ENCODE measurements around the gene FOXN3.

DNA sequence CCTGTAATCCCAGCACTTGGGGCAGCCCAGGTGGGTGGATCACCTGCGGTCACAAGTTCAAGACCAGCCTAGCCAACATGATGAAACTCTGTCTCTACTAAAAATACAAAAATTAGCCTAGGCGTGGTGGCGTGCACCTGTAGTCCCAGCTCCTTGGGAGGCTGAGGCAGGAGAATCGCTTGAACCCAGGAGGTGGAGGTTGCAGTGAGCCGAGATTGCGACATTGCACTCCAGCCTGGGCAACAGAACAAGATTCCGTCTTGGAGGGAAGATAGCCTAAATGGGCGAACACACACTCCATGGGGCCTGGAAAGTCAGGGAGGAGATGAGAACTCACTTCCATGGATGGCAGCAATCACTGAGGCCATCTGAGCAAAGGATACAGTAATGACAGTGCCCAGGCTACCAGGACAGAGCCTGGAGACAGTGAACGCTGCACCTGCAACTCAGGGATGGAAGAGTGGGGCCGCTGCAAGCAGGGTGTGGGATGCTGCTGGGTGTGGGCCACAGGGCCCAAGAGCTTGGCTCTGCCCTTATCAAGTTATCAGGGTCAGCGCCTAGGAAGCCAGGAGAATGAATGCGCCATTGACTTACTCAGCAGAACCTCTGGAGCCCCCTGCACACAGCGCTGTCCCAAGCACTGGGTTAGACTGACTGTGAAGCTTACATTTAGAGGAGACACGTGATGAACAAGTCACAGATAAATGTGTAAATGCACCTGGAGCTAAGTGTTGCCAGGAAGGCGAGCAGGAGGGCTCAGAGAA lies 28.9 kb downstream of the FOXN3 start:
- no peak for TF ChIP-seq EP300 (IDR thresholded peaks at IDR 0.05)
- TF ChIP-seq, protein P1, sequence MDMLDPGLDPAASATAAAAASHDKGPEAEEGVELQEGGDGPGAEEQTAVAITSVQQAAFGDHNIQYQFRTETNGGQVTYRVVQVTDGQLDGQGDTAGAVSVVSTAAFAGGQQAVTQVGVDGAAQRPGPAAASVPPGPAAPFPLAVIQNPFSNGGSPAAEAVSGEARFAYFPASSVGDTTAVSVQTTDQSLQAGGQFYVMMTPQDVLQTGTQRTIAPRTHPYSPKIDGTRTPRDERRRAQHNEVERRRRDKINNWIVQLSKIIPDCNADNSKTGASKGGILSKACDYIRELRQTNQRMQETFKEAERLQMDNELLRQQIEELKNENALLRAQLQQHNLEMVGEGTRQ (IDR thresholded peaks at IDR 0.05) = no peak
- TF ChIP-seq, protein P2, sequence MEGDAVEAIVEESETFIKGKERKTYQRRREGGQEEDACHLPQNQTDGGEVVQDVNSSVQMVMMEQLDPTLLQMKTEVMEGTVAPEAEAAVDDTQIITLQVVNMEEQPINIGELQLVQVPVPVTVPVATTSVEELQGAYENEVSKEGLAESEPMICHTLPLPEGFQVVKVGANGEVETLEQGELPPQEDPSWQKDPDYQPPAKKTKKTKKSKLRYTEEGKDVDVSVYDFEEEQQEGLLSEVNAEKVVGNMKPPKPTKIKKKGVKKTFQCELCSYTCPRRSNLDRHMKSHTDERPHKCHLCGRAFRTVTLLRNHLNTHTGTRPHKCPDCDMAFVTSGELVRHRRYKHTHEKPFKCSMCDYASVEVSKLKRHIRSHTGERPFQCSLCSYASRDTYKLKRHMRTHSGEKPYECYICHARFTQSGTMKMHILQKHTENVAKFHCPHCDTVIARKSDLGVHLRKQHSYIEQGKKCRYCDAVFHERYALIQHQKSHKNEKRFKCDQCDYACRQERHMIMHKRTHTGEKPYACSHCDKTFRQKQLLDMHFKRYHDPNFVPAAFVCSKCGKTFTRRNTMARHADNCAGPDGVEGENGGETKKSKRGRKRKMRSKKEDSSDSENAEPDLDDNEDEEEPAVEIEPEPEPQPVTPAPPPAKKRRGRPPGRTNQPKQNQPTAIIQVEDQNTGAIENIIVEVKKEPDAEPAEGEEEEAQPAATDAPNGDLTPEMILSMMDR (IDR thresholded peaks at IDR 0.05) = no peak
- no peak for TF ChIP-seq JUN (IDR thresholded peaks at IDR 0.05)
- no peak for TF ChIP-seq EHMT2 (IDR thresholded peaks at IDR 0.05; ENCODE audit: low read depth)
- no peak for TF ChIP-seq MAFK (IDR thresholded peaks at IDR 0.05; ENCODE audit: partially characterized antibody)
- no peak for TF ChIP-seq RFX5 (IDR thresholded peaks at IDR 0.05)
- TF ChIP-seq POLR2AphosphoS2 (conservative IDR thresholded peaks at IDR 0.05; ENCODE audit: low read length) = no peak
- TF ChIP-seq, protein P3, sequence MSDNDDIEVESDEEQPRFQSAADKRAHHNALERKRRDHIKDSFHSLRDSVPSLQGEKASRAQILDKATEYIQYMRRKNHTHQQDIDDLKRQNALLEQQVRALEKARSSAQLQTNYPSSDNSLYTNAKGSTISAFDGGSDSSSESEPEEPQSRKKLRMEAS (IDR thresholded peaks at IDR 0.05) = no peak
- no peak for TF ChIP-seq CHD4 (IDR thresholded peaks at IDR 0.05; ENCODE audit: borderline replicate concordance)
- no peak for TF ChIP-seq SMC3 (IDR thresholded peaks at IDR 0.05)
